GM12878 (cell line): Measurements from ENCODE around the gene TSHR.

Experiments used
- BACH1 ChIP-seq: fragments of 450-650 bp; IDR thresholded peaks from 2 replicates; pipeline ENCODE4 v1.6.1; 2017; ENCODE audit warnings: mild to moderate bottlenecking, borderline replicate concordance
- CTCF ChIP-seq, 3 experiments: IDR thresholded peaks in 2 of 3; conservative IDR thresholded peaks in 1 of 3; 2 replicates each; pipeline ENCODE4 v1.5.1; 2011; ENCODE audit warnings: low read depth in 3 of 3, low read length in 3 of 3, mild to moderate bottlenecking in 3 of 3, control low read depth in 2 of 3, moderate library complexity in 2 of 3, inconsistent platforms in 1 of 3, mixed read lengths in 1 of 3; ENCODE audit not compliant: control insufficient read depth in 2 of 3, insufficient read depth in 1 of 3; ENCODE audit errors: extremely low read depth in 1 of 3
- POLR2A ChIP-seq: IDR thresholded peaks from 2 replicates; pipeline ENCODE4 v1.6.1; 2011; ENCODE audit warnings: low read depth, mild to moderate bottlenecking, low read length
- TAF1 ChIP-seq: IDR thresholded peaks from 2 replicates; pipeline ENCODE4 v1.6.1; 2011; ENCODE audit warnings: mild to moderate bottlenecking, low read depth, low read length, borderline replicate concordance
- TCF7 ChIP-seq: IDR thresholded peaks from 2 replicates; pipeline ENCODE4 v1.6.1; 2014; ENCODE audit warnings: antibody characterized with exemption, borderline replicate concordance

- no peak for TF ChIP-seq TCF7
- TF ChIP-seq TAF1 = no peak
- no peak for TF ChIP-seq BACH1
- TF ChIP-seq CTCF (IDR thresholded peaks at IDR 0.05 in 2 of 3, conservative IDR thresholded peaks at IDR 0.05 in 1 of 3; ENCODE audit: control insufficient read depth in 2 of 3, extremely low read depth in 1 of 3, insufficient read depth in 1 of 3, low read depth in 3 of 3, low read length in 3 of 3) = no peak
- no peak for TF ChIP-seq POLR2A
Measured at GRCh38 chr14:81004575-81004974, 49.2 kb downstream of the TSHR start.
